Peyer's patch (tissue), 4 donors: ENCODE data around the gene WFDC12.

Experiments used
- CTCF ChIP-seq, 6 experiments: fragments of 450-650 bp in 4 of 6; fragments of 200-600 bp in 2 of 6; sonication (generic) in 1 of 6; IDR thresholded peaks; one replicate each; pipeline ENCODE4 v1.5.1; 2017 to 2019; ENCODE audit warnings: antibody characterized with exemption in 6 of 6, mild to moderate bottlenecking in 3 of 6, moderate library complexity in 1 of 6
- POLR2A ChIP-seq, 2 donors: fragments of 450-650 bp; IDR thresholded peaks; one replicate each; pipeline ENCODE4 v1.5.1; 2017; ENCODE audit warnings: antibody characterized with exemption in 2 of 2, mild to moderate bottlenecking in 2 of 2, moderate library complexity in 2 of 2

GRCh38 chr20:45095805-45096238, 28.4 kb downstream of the WFDC12 start:
- TF ChIP-seq CTCF (IDR thresholded peaks at IDR 0.05) (peak in 5 of 6 experiments; percentile 53 to 77 (median 58)), POLR2A (IDR thresholded peaks at IDR 0.05) (no peak)
